HEK293 (cell line): ENCODE results near the gene KCP.

Experiments
- BCL11A ChIP-seq: fragments of 450-650 bp; formaldehyde crosslinking; IDR thresholded peaks from 2 replicates; pipeline ENCODE4 v1.5.1; 2016; ENCODE audit warnings: low read depth, missing biosample characterization, missing genetic modification characterization
- GLI2 ChIP-seq: fragments of 450-650 bp; formaldehyde crosslinking; IDR thresholded peaks from 2 replicates; pipeline ENCODE4; 2017; ENCODE audit warnings: missing biosample characterization, missing genetic modification characterization, low read depth, borderline replicate concordance
- GLIS2 ChIP-seq: fragments of 450-650 bp; formaldehyde crosslinking; IDR thresholded peaks from 2 replicates; pipeline ENCODE4 v1.5.1; 2016; ENCODE audit warnings: missing biosample characterization, missing genetic modification characterization
- HOXD13 ChIP-seq: sonication (generic); formaldehyde crosslinking; IDR thresholded peaks from 2 replicates; pipeline ENCODE4 v1.8.0; 2022; ENCODE audit warnings: missing genetic modification reagents, borderline replicate concordance
- SP7 ChIP-seq: fragments of 450-650 bp; formaldehyde crosslinking; IDR thresholded peaks from 2 replicates; pipeline ENCODE4 v1.5.1; 2016; ENCODE audit warnings: missing biosample characterization, missing genetic modification characterization
- ZBTB17 ChIP-seq: fragments of 450-650 bp; formaldehyde crosslinking; IDR thresholded peaks from 2 replicates; pipeline ENCODE4 v1.5.1; 2016; ENCODE audit warnings: missing biosample characterization, missing genetic modification characterization
- ZBTB8A ChIP-seq: fragments of 450-650 bp; formaldehyde crosslinking; IDR thresholded peaks from 2 replicates; pipeline ENCODE4 v1.5.1; 2016; ENCODE audit warnings: missing biosample characterization, missing genetic modification characterization
- ZNF175 ChIP-seq: fragments of 450-650 bp; formaldehyde crosslinking; IDR thresholded peaks from 2 replicates; pipeline ENCODE4 v1.5.1; 2016; ENCODE audit warnings: missing biosample characterization, missing genetic modification characterization
- ZNF184 ChIP-seq: fragments of 450-650 bp; IDR thresholded peaks from 2 replicates; pipeline ENCODE4 v1.5.1; 2018; ENCODE audit warnings: missing biosample characterization, mild to moderate bottlenecking, missing genetic modification characterization
- ZNF2 ChIP-seq: fragments of 450-650 bp; formaldehyde crosslinking; IDR thresholded peaks from 2 replicates; pipeline ENCODE4 v1.5.1; 2016; ENCODE audit warnings: missing biosample characterization, missing genetic modification characterization
- ZNF211 ChIP-seq: fragments of 450-650 bp; formaldehyde crosslinking; IDR thresholded peaks from 2 replicates; pipeline ENCODE4 v1.5.1; 2016; ENCODE audit warnings: low read depth, missing biosample characterization, missing genetic modification characterization
- ZNF214 ChIP-seq: fragments of 450-650 bp; formaldehyde crosslinking; IDR thresholded peaks from 2 replicates; pipeline ENCODE4 v1.5.1; 2017; ENCODE audit warnings: missing biosample characterization, mild to moderate bottlenecking, missing genetic modification characterization, borderline replicate concordance
- ZNF266 ChIP-seq: fragments of 450-650 bp; formaldehyde crosslinking; IDR thresholded peaks from 2 replicates; pipeline ENCODE4 v1.5.1; 2016; ENCODE audit warnings: missing biosample characterization, missing genetic modification characterization, low read depth
- ZNF394 ChIP-seq: fragments of 450-650 bp; formaldehyde crosslinking; IDR thresholded peaks from 2 replicates; pipeline ENCODE4 v1.5.1; 2016; ENCODE audit warnings: missing biosample characterization, missing genetic modification characterization, mild to moderate bottlenecking, moderate library complexity, borderline replicate concordance
- ZNF404 ChIP-seq: fragments of 450-650 bp; formaldehyde crosslinking; IDR thresholded peaks from 2 replicates; pipeline ENCODE4 v1.5.1; 2017; ENCODE audit warnings: missing biosample characterization, missing genetic modification characterization
- ZNF558 ChIP-seq: fragments of 450-650 bp; formaldehyde crosslinking; IDR thresholded peaks from 2 replicates; pipeline ENCODE4 v1.5.1; 2016; ENCODE audit warnings: missing biosample characterization, missing genetic modification characterization
- ZNF560 ChIP-seq: fragments of 450-650 bp; formaldehyde crosslinking; IDR thresholded peaks from 2 replicates; pipeline ENCODE4 v1.5.1; 2017; ENCODE audit warnings: missing biosample characterization, missing genetic modification characterization, borderline replicate concordance
- ZNF571 ChIP-seq: fragments of 450-650 bp; formaldehyde crosslinking; IDR thresholded peaks from 2 replicates; pipeline ENCODE4 v1.5.0; 2017; ENCODE audit warnings: missing biosample characterization, missing genetic modification characterization
- ZNF664 ChIP-seq: fragments of 450-650 bp; formaldehyde crosslinking; IDR thresholded peaks from 2 replicates; pipeline ENCODE4 v1.5.1; 2016; ENCODE audit warnings: missing biosample characterization, missing genetic modification characterization
- ZNF677 ChIP-seq: fragments of 450-650 bp; IDR thresholded peaks from 2 replicates; pipeline ENCODE4 v1.5.0; 2018; ENCODE audit warnings: missing biosample characterization, mild to moderate bottlenecking, missing genetic modification characterization, moderate library complexity
- ZSCAN30 ChIP-seq: fragments of 450-650 bp; IDR thresholded peaks from 2 replicates; pipeline ENCODE4 v1.5.1; 2018; ENCODE audit warnings: missing biosample characterization, mild to moderate bottlenecking, missing genetic modification characterization, moderate library complexity
- TF ChIP-seq, protein P1 (sequence below): fragments of 450-650 bp; formaldehyde crosslinking; IDR thresholded peaks from 2 replicates; pipeline ENCODE4 v1.5.1; 2017; ENCODE audit warnings: missing biosample characterization, missing genetic modification characterization
- TF ChIP-seq, protein P2 (sequence below): fragments of 450-650 bp; formaldehyde crosslinking; IDR thresholded peaks from 2 replicates; pipeline ENCODE4 v1.5.1; 2017; ENCODE audit warnings: missing biosample characterization, missing genetic modification characterization
- TF ChIP-seq, protein P3 (sequence below): fragments of 450-650 bp; formaldehyde crosslinking; IDR thresholded peaks from 2 replicates; pipeline ENCODE4 v1.5.1; 2016; ENCODE audit warnings: missing biosample characterization, missing genetic modification characterization
- TF ChIP-seq, protein P4 (sequence below): fragments of 450-650 bp; formaldehyde crosslinking; IDR thresholded peaks from 2 replicates; pipeline ENCODE4 v1.5.1; 2017; ENCODE audit warnings: missing biosample characterization, mild to moderate bottlenecking, missing genetic modification characterization, moderate library complexity
- TF ChIP-seq, protein P5 (sequence below): fragments of 450-650 bp; formaldehyde crosslinking; IDR thresholded peaks from 2 replicates; pipeline ENCODE4 v1.5.1; 2016; ENCODE audit warnings: missing biosample characterization, missing genetic modification characterization
- TF ChIP-seq, protein P6 (sequence below): IDR thresholded peaks from 2 replicates; pipeline ENCODE4 v1.6.1; 2011; ENCODE audit warnings: mild to moderate bottlenecking, low read depth, low read length, borderline replicate concordance
- TF ChIP-seq, protein P7 (sequence below): fragments of 450-650 bp; formaldehyde crosslinking; IDR thresholded peaks from 2 replicates; pipeline ENCODE4 v1.5.1; 2016; ENCODE audit warnings: missing biosample characterization, missing genetic modification characterization

The KCP gene

DNA sequence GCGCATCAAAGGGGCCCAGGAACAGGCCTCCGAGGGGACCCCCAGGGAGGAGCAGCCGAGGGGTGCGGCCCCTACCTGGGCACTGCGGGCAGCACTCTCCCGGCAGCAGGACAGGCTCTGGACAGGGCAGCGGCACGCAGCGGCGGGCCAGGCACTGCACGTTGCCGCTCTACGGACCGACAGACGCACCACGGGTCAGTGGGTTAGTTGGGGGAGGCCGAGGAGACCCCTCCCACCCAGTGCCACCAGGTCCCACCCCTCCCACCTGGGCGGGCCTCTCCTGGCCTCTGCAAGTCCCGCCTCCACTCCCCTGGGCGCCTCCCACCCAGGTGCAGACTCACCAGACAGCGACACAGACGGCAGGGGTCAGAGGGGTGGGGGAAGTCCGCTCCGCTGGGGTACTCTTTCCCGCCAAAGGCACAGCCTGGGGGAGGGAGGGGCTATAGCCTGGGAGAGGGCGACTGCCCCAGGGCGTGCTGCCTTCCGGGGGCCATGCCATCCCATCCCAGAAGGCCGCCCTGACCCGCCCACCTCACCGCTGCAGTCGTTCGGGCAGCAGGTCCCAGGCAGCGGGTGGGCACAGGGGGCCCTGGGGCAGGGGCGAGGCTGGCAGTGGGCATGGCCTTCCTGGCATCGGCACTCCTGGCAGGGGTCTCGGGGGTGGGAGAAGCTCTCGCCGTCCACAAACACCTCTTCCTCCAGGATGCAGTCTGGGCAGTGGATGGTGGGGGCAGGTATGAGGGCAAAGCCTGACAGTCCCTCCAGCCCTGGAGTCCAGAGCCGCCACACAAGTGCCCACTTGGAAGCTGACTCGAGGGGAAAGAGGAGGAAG lies 19.2 kb downstream of the KCP start (continued):
- TF ChIP-seq, protein P1, sequence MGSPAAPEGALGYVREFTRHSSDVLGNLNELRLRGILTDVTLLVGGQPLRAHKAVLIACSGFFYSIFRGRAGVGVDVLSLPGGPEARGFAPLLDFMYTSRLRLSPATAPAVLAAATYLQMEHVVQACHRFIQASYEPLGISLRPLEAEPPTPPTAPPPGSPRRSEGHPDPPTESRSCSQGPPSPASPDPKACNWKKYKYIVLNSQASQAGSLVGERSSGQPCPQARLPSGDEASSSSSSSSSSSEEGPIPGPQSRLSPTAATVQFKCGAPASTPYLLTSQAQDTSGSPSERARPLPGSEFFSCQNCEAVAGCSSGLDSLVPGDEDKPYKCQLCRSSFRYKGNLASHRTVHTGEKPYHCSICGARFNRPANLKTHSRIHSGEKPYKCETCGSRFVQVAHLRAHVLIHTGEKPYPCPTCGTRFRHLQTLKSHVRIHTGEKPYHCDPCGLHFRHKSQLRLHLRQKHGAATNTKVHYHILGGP (tag by site-specific recombination): no peak
- TF ChIP-seq BCL11A (tag by site-specific recombination): no peak
- TF ChIP-seq, protein P2, sequence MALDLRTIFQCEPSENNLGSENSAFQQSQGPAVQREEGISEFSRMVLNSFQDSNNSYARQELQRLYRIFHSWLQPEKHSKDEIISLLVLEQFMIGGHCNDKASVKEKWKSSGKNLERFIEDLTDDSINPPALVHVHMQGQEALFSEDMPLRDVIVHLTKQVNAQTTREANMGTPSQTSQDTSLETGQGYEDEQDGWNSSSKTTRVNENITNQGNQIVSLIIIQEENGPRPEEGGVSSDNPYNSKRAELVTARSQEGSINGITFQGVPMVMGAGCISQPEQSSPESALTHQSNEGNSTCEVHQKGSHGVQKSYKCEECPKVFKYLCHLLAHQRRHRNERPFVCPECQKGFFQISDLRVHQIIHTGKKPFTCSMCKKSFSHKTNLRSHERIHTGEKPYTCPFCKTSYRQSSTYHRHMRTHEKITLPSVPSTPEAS (tag by site-specific recombination): no peak
- TF ChIP-seq GLIS2: peak; percentile 51; the same call in 1 of the 2 replicates
- TF ChIP-seq ZNF175: no peak
- TF ChIP-seq ZNF560 (tag by site-specific recombination): no peak
- 0 out of 2 replicates have a peak, but pooled peaks have one; percentile 22 for TF ChIP-seq SP7 (tag by site-specific recombination)
- TF ChIP-seq ZBTB8A (tag by site-specific recombination): peak; percentile 28; the same call in 1 of the 2 replicates
- TF ChIP-seq ZNF184 (tag by site-specific recombination): no peak
- no peak for TF ChIP-seq ZNF677 (tag by site-specific recombination)
- TF ChIP-seq, protein P3, sequence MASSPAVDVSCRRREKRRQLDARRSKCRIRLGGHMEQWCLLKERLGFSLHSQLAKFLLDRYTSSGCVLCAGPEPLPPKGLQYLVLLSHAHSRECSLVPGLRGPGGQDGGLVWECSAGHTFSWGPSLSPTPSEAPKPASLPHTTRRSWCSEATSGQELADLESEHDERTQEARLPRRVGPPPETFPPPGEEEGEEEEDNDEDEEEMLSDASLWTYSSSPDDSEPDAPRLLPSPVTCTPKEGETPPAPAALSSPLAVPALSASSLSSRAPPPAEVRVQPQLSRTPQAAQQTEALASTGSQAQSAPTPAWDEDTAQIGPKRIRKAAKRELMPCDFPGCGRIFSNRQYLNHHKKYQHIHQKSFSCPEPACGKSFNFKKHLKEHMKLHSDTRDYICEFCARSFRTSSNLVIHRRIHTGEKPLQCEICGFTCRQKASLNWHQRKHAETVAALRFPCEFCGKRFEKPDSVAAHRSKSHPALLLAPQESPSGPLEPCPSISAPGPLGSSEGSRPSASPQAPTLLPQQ: no peak
- no peak for TF ChIP-seq HOXD13 (CRISPR knock-in tag)
- TF ChIP-seq ZNF404 (tag by site-specific recombination): no peak
- TF ChIP-seq ZNF211 (tag by site-specific recombination): no peak
- no peak for TF ChIP-seq ZNF394 (tag by site-specific recombination)
- TF ChIP-seq, protein P4, sequence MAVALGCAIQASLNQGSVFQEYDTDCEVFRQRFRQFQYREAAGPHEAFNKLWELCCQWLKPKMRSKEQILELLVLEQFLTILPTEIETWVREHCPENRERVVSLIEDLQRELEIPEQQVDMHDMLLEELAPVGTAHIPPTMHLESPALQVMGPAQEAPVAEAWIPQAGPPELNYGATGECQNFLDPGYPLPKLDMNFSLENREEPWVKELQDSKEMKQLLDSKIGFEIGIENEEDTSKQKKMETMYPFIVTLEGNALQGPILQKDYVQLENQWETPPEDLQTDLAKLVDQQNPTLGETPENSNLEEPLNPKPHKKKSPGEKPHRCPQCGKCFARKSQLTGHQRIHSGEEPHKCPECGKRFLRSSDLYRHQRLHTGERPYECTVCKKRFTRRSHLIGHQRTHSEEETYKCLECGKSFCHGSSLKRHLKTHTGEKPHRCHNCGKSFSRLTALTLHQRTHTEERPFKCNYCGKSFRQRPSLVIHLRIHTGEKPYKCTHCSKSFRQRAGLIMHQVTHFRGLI: no peak
- TF ChIP-seq, protein P5, sequence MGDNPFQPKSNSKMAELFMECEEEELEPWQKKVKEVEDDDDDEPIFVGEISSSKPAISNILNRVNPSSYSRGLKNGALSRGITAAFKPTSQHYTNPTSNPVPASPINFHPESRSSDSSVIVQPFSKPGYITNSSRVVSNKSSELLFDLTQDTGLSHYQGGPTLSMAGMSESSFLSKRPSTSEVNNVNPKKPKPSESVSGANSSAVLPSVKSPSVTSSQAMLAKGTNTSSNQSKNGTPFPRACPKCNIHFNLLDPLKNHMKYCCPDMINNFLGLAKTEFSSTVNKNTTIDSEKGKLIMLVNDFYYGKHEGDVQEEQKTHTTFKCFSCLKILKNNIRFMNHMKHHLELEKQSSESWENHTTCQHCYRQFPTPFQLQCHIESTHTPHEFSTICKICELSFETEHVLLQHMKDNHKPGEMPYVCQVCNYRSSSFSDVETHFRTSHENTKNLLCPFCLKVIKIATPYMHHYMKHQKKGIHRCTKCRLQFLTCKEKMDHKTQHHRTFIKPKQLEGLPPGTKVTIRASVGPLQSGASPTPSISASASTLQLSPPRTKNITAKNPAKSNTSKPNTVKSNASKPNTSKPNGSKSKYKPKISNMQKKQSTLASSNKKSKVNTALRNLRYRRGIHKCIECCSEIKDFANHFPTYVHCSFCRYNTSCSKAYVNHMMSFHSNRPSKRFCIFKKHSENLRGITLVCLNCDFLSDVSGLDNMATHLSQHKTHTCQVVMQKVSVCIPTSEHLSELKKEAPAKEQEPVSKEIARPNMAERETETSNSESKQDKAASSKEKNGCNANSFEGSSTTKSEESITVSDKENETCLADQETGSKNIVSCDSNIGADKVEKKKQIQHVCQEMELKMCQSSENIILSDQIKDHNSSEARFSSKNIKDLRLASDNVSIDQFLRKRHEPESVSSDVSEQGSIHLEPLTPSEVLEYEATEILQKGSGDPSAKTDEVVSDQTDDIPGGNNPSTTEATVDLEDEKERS (tag by site-specific recombination): no peak
- TF ChIP-seq, protein P6, sequence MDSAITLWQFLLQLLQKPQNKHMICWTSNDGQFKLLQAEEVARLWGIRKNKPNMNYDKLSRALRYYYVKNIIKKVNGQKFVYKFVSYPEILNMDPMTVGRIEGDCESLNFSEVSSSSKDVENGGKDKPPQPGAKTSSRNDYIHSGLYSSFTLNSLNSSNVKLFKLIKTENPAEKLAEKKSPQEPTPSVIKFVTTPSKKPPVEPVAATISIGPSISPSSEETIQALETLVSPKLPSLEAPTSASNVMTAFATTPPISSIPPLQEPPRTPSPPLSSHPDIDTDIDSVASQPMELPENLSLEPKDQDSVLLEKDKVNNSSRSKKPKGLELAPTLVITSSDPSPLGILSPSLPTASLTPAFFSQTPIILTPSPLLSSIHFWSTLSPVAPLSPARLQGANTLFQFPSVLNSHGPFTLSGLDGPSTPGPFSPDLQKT: no peak
- TF ChIP-seq ZNF266: no peak
- TF ChIP-seq GLI2 (tag by site-specific recombination): no peak
- no peak for TF ChIP-seq ZNF214 (tag by site-specific recombination)
- no peak for TF ChIP-seq ZNF558 (tag by site-specific recombination)
- no peak for TF ChIP-seq ZNF571 (tag by site-specific recombination)
- TF ChIP-seq ZSCAN30 (tag by site-specific recombination): no peak
- TF ChIP-seq ZNF2 (tag by site-specific recombination): no peak
- TF ChIP-seq ZBTB17 (tag by site-specific recombination): no peak
- no peak for TF ChIP-seq ZNF664
- TF ChIP-seq, protein P7, sequence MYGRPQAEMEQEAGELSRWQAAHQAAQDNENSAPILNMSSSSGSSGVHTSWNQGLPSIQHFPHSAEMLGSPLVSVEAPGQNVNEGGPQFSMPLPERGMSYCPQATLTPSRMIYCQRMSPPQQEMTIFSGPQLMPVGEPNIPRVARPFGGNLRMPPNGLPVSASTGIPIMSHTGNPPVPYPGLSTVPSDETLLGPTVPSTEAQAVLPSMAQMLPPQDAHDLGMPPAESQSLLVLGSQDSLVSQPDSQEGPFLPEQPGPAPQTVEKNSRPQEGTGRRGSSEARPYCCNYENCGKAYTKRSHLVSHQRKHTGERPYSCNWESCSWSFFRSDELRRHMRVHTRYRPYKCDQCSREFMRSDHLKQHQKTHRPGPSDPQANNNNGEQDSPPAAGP: 0 out of 2 replicates have a peak, but pooled peaks have one; percentile 20
